A549 (cell line): ENCODE results near the gene PDHA2. TPM values are rescaled to one million over a fixed set of nuclear protein-coding genes. Genes with fewer than 3 reads are reported as not detected.

Experiments used
- ATAC-seq, 2 experiments: fragments of 200-7000 bp in 1 of 2; fragments of >200 bp in 1 of 2; cut with Nextera tagmentation in 1 of 2; cut with Tn5 transposase in 1 of 2; 3 replicates each; pipeline versions ENCODE4 v1.8.0 to v1.9.1; 2018 to 2020; ENCODE audit warnings: mild to moderate bottlenecking in 1 of 2, moderate library complexity in 1 of 2
- CTCF ChIA-PET: fragments of 300-600 bp; sonication (Branson Sonifier 250); formaldehyde crosslinking; extraction: SDS; loops from one replicate; lab custom pipeline; 2021; ENCODE audit warnings: antibody characterized with exemption, inconsistent platforms; lab: Yijun Ruan, JAX
- POLR2A ChIA-PET: fragments of 350-600 bp; formaldehyde crosslinking; extraction: SDS; loops from one replicate; lab custom pipeline; 2021; ENCODE audit warnings: antibody characterized with exemption, inconsistent platforms; lab: Yijun Ruan, JAX
- DNase-seq, 2 experiments: peaks; one replicate each; pipeline versions ENCODE4 v3.0.0 to v3.0.0-alpha.2; 2011 to 2016; ENCODE audit warnings: low read depth in 1 of 2, low spot score in 1 of 2
- FAIRE-seq: peaks from 2 replicates; lab custom pipeline; 2011; peaks lifted over from hg19 to GRCh38; lab: Jason Lieb, UNC
- H3K27ac ChIP-seq, 2 experiments: fragments of >200 bp; sonication (Bioruptor Twin); formaldehyde crosslinking; 3 replicates each; pipeline ENCODE4 v1.5.1; 2016 to 2017
- H3K4me1 ChIP-seq: fragments of >200 bp; sonication (Bioruptor Twin); formaldehyde crosslinking; 3 replicates; pipeline ENCODE4 v1.6.1; 2016
- H3K4me2 ChIP-seq: fragments of >200 bp; sonication (Bioruptor Twin); formaldehyde crosslinking; 3 replicates; pipeline ENCODE4 v1.6.1; 2016
- H3K4me3 ChIP-seq: fragments of >200 bp; sonication (Bioruptor Twin); formaldehyde crosslinking; 3 replicates; pipeline ENCODE4 v1.5.1; 2016
- H3K9me3 ChIP-seq: fragments of >200 bp; sonication (Bioruptor Twin); formaldehyde crosslinking; 3 replicates; pipeline ENCODE4 v1.6.1; 2016
- BHLHE40 ChIP-seq: IDR thresholded peaks from 2 replicates; pipeline ENCODE4 v1.6.1; 2012; ENCODE audit warnings: low read depth, low read length, inconsistent platforms
- CBX8 ChIP-seq: fragments of 200-600 bp; sonication (generic); IDR thresholded peaks from 2 replicates; pipeline ENCODE4 v1.6.1; 2016
- CHD2 ChIP-seq: fragments of 150-350 bp; IDR thresholded peaks from 2 replicates; pipeline ENCODE4 v1.6.1; 2014; ENCODE audit warnings: low read length; ENCODE audit not compliant: partially characterized antibody
- CHD4 ChIP-seq: fragments of 200-600 bp; sonication (generic); IDR thresholded peaks from 2 replicates; pipeline ENCODE4 v1.6.1; 2016; ENCODE audit warnings: antibody characterized with exemption, mild to moderate bottlenecking, borderline replicate concordance
- EHMT2 ChIP-seq: fragments of 200-600 bp; sonication (generic); IDR thresholded peaks from 2 replicates; pipeline ENCODE4 v1.6.1; 2016; ENCODE audit warnings: antibody characterized with exemption, low read depth, mild to moderate bottlenecking, moderate library complexity
- ELK1 ChIP-seq: fragments of 150-350 bp; IDR thresholded peaks from 2 replicates; pipeline ENCODE4 v1.6.1; 2014; ENCODE audit warnings: low read depth, mild to moderate bottlenecking, low read length
- EP300 ChIP-seq, 2 experiments: fragments of >200 bp; sonication (Bioruptor Twin); formaldehyde crosslinking; IDR thresholded peaks; 2 replicates in 1 of 2; 3 replicates in 1 of 2; pipeline ENCODE4 v1.6.1; 2016 to 2017
- FOSB ChIP-seq: fragments of 250-450 bp; sonication (Bioruptor Pico); IDR thresholded peaks from 2 replicates; pipeline ENCODE4 v1.5.0; 2020; ENCODE audit warnings: mild to moderate bottlenecking, moderate library complexity
- FOSL2 ChIP-seq, 2 experiments: fragments of 450-650 bp in 1 of 2; fragments of >200 bp in 1 of 2; sonication (Bioruptor Twin) in 1 of 2; formaldehyde crosslinking; IDR thresholded peaks; 2 replicates each; pipeline versions ENCODE4 v1.5.0 to v1.6.1; 2016 to 2020; ENCODE audit warnings: mild to moderate bottlenecking in 1 of 2, moderate library complexity in 1 of 2
- FOXS1 ChIP-seq: fragments of 250-450 bp; sonication (Bioruptor Pico); IDR thresholded peaks from 2 replicates; pipeline ENCODE4 v1.5.0; 2020; ENCODE audit warnings: mild to moderate bottlenecking, moderate library complexity
- HDAC2 ChIP-seq: fragments of 200-600 bp; sonication (generic); IDR thresholded peaks from 2 replicates; pipeline ENCODE4 v1.6.1; 2016
- HEYL ChIP-seq: fragments of 250-450 bp; sonication (Bioruptor Pico); IDR thresholded peaks from 2 replicates; pipeline ENCODE4 v1.8.0; 2021; ENCODE audit warnings: mild to moderate bottlenecking, moderate library complexity
- HMGXB4 ChIP-seq: fragments of 250-450 bp; sonication (Bioruptor Pico); IDR thresholded peaks from 2 replicates; pipeline ENCODE4 v1.5.0; 2021; ENCODE audit warnings: mild to moderate bottlenecking, moderate library complexity, borderline replicate concordance
- HOXB5 ChIP-seq: fragments of 250-450 bp; sonication (Bioruptor Pico); IDR thresholded peaks from 2 replicates; pipeline ENCODE4 v1.5.0; 2020; ENCODE audit warnings: mild to moderate bottlenecking, moderate library complexity
- JUNB ChIP-seq: fragments of >200 bp; sonication (Bioruptor Twin); formaldehyde crosslinking; IDR thresholded peaks from 2 replicates; pipeline ENCODE4 v1.6.1; 2016
- KDM5A ChIP-seq: fragments of 200-600 bp; sonication (generic); IDR thresholded peaks from 2 replicates; pipeline ENCODE4 v1.6.1; 2016; ENCODE audit warnings: antibody characterized with exemption, mild to moderate bottlenecking
- MAFK ChIP-seq: fragments of 450-650 bp; IDR thresholded peaks from 2 replicates; pipeline ENCODE4 v1.6.1; 2014; ENCODE audit not compliant: partially characterized antibody
- MAZ ChIP-seq: fragments of 150-350 bp; IDR thresholded peaks from 2 replicates; pipeline ENCODE4 v1.6.1; 2014; ENCODE audit warnings: antibody characterized with exemption, low read depth, low read length, borderline replicate concordance
- MYC ChIP-seq: IDR thresholded peaks from 2 replicates; pipeline ENCODE4 v1.6.1; 2012; ENCODE audit warnings: mild to moderate bottlenecking, inconsistent platforms, low read length, improper control_type of control experiment, borderline replicate concordance
- NFE2L2 ChIP-seq: fragments of 150-350 bp; conservative IDR thresholded peaks from 2 replicates; pipeline ENCODE4 v1.6.1; 2014; ENCODE audit warnings: low read length
- NPAS2 ChIP-seq: fragments of 250-450 bp; sonication (Bioruptor Pico); IDR thresholded peaks from 2 replicates; pipeline ENCODE4 v1.8.0; 2022; ENCODE audit warnings: mild to moderate bottlenecking, moderate library complexity, borderline replicate concordance
- NR3C1 ChIP-seq: fragments of >200 bp; sonication (Bioruptor Twin); formaldehyde crosslinking; IDR thresholded peaks from 3 replicates; pipeline ENCODE4 v1.6.1; 2017
- PBX3 ChIP-seq: IDR thresholded peaks from 2 replicates; pipeline ENCODE4 v1.6.1; 2012
- PHF8 ChIP-seq: fragments of 200-600 bp; sonication (generic); IDR thresholded peaks from 2 replicates; pipeline ENCODE4 v1.6.1; 2016; ENCODE audit warnings: low read depth, mild to moderate bottlenecking, antibody characterized with exemption, moderate library complexity, borderline replicate concordance
- POLR2A ChIP-seq: IDR thresholded peaks from 2 replicates; pipeline ENCODE4 v1.6.1; 2012; ENCODE audit warnings: mild to moderate bottlenecking, low read length
- POLR2AphosphoS2 ChIP-seq: conservative IDR thresholded peaks from 2 replicates; pipeline ENCODE4 v1.6.1; 2012; ENCODE audit warnings: low read length, improper control_type of control experiment, inconsistent platforms
- RAD21 ChIP-seq, 2 experiments: fragments of >200 bp in 1 of 2; sonication (Bioruptor Twin) in 1 of 2; formaldehyde crosslinking in 1 of 2; IDR thresholded peaks in 1 of 2; conservative IDR thresholded peaks in 1 of 2; 2 replicates in 1 of 2; 3 replicates in 1 of 2; pipeline ENCODE4 v1.6.1; 2012 to 2018; ENCODE audit warnings: inconsistent platforms in 1 of 2
- RARB ChIP-seq: fragments of 250-450 bp; sonication (Bioruptor Pico); IDR thresholded peaks from 2 replicates; pipeline ENCODE4 v1.8.0; 2021; ENCODE audit warnings: mild to moderate bottlenecking, moderate library complexity
- SMC3 ChIP-seq: fragments of >200 bp; sonication (Bioruptor Twin); formaldehyde crosslinking; IDR thresholded peaks from 3 replicates; pipeline ENCODE4 v1.6.1; 2018; ENCODE audit warnings: inconsistent platforms
- USF2 ChIP-seq: fragments of 450-650 bp; IDR thresholded peaks from 2 replicates; pipeline ENCODE4 v1.6.1; 2014; ENCODE audit warnings: antibody characterized with exemption
- ZC3H11A ChIP-seq: fragments of 450-650 bp; IDR thresholded peaks from 2 replicates; pipeline ENCODE4 v1.6.1; 2014; ENCODE audit warnings: antibody characterized with exemption, mild to moderate bottlenecking
- WGBS: methylation state at CpG from one replicate; pipeline ENCODE4 v1.1.6; 2017; ENCODE audit errors: missing lambda C conversion rate; 5-methylcytosine and 5-hydroxymethylcytosine counted together
- polyA plus RNA-seq, 4 experiments: library from polyadenylated mRNA; depleted of rRNA in 3 of 4; stranded (reverse); fragments of >200 nt; fragmentation: RNase III in 1 of 4; extraction: RNeasy Plus Mini Kit Qiagen cat#74134 plus additional on column Dnase treatment in 1 of 4; gene quantifications; 2 replicates in 3 of 4; 3 replicates in 1 of 4; pipeline ENCODE4 v1.2.3, GENCODE V29; 2011 to 2017
- TF ChIP-seq, protein P1 (sequence below): fragments of >200 bp; sonication (Bioruptor Twin); formaldehyde crosslinking; IDR thresholded peaks from 2 replicates; pipeline ENCODE4 v1.6.1; 2016

The PDHA2 gene
- polyA plus RNA-seq, 2 of the 4 experiments (the other 2 are of a cell fraction), result not detected

DNA sequence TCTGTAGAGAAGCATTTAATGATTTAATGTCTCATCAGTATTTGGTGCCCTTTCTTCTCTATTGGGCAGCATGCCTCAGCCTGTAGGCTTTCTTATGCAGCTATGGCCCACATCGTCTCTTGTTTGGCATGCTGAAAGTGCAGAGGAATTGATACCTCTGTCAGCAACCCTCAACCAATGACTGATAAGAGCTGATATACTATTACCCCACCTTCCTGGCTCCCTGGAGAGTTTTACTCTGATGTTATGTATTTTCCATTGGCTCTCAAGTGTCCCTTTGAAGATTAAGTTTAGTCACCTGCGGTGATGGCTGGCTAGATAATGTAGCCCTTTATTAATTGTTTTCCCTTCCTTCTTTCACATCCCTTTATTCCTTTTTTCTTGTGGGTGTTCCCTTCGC lies 41.2 kb upstream of the PDHA2 start:
- ChIA-PET CTCF (no interaction called here), POLR2A (no interaction called here)
- DNase-seq (no peak), FAIRE-seq (no peak), ATAC-seq (no peak)
- H3K4me3 ChIP-seq, result no peak overlapping the region
- WGBS, result 60% methylated on average over 3 of the region's 3 CpGs
- H3K4me1 ChIP-seq, result no peaks in the 10 kb centered on the region
- no peak overlapping the region for H3K27ac ChIP-seq
- no peak overlapping the region for H3K4me2 ChIP-seq
- H3K9me3 ChIP-seq, result no peaks in the 10 kb centered on the region
- TF ChIP-seq CBX8, result no peak
- no peak for TF ChIP-seq POLR2A
- no peak for TF ChIP-seq MAZ
- TF ChIP-seq ZC3H11A, result no peak
- TF ChIP-seq FOXS1 (CRISPR knock-in tag), result no peak
- no peak for TF ChIP-seq SMC3
- TF ChIP-seq HOXB5 (CRISPR knock-in tag), result no peak
- TF ChIP-seq EHMT2, result no peak
- no peak for TF ChIP-seq ELK1
- no peak for TF ChIP-seq POLR2AphosphoS2
- no peak for TF ChIP-seq CHD4
- TF ChIP-seq RAD21 (conservative IDR thresholded peaks at IDR 0.05 in 1 of 2, IDR thresholded peaks at IDR 0.05 in 1 of 2), result no peak
- no peak for TF ChIP-seq HDAC2
- TF ChIP-seq BHLHE40, result no peak

DNA sequence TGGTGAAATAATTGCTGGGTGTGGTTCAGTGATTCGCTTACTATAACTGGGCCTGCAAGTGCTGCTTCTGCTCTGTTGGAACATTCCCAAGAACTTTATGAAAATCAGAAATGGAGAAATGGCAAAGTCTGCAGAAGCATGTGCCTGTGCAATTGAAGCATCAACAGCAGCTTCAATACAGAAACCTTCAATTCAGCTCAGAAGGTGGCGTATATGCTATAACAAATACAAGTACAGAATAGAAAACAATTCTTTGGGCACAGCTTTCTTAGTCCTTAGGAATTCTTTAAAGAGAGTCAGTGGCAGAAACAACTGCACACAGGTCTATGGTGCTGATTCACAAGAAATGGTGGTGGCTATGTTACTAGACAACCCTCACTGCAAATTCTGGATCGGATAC lies 18.0 kb upstream of the PDHA2 start:
- 36% methylated on average over 3 of the region's 3 CpGs for WGBS
- no peak overlapping the region for H3K27ac ChIP-seq
- no peaks in the 10 kb centered on the region for H3K9me3 ChIP-seq
- TF ChIP-seq NPAS2, result no peak
- TF ChIP-seq EHMT2, result no peak
- TF ChIP-seq HEYL (CRISPR knock-in tag), result no peak
- TF ChIP-seq USF2, result no peak
- TF ChIP-seq, protein P1, sequence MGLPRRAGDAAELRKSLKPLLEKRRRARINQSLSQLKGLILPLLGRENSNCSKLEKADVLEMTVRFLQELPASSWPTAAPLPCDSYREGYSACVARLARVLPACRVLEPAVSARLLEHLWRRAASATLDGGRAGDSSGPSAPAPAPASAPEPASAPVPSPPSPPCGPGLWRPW, result no peak
- ChIA-PET POLR2A (no interaction called here), CTCF (no interaction called here)
- no peak overlapping the region for H3K4me3 ChIP-seq
- DNase-seq, result no peak
- no peak for ATAC-seq
- no peak overlapping the region for H3K4me2 ChIP-seq
- no peaks in the 10 kb centered on the region for H3K4me1 ChIP-seq
- FAIRE-seq, result no peak

DNA sequence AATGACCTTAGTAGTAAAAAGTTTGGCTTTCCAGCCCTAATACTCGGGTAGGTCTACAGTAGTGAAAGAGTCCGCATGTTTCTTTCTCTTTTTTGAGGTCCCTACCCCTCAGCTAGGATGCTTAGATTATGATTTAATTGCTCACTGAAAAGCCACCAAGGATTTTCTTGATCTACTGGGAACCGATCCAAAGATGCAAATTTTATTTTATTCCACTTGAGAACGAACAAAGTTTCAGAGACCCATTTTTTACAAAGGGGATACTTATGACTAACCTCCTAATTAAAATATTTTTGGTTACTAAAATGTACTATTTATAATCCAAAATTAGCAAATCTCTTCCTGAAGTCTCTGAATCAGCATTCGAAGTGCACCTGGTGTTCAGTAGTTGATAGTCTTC lies 14.3 kb upstream of the PDHA2 start:
- Histone ChIP-seq H3K4me3 (no peak overlapping the region), H3K4me1 (no peaks in the 10 kb centered on the region), H3K27ac (no peak overlapping the region), H3K9me3 (no peaks in the 10 kb centered on the region), H3K4me2 (no peak overlapping the region)
- ChIA-PET CTCF (no interaction called here), POLR2A (no interaction called here)
- no peak for FAIRE-seq
- TF ChIP-seq PBX3 (no peak), CHD4 (no peak), PHF8 (no peak), EHMT2 (no peak), RARB (CRISPR knock-in tag) (no peak), JUNB (no peak), KDM5A (no peak), MYC (no peak), EP300 (IDR thresholded peaks at IDR 0.05) (no peak), SMC3 (no peak), FOSB (CRISPR knock-in tag) (no peak), NFE2L2 (no peak), HDAC2 (no peak), FOXS1 (CRISPR knock-in tag) (no peak), MAFK (no peak), MAZ (no peak), CHD2 (no peak), FOSL2 (IDR thresholded peaks at IDR 0.05) (no peak), FOSL2 (CRISPR knock-in tag; IDR thresholded peaks at IDR 0.05) (no peak), HMGXB4 (CRISPR knock-in tag) (no peak), NR3C1 (no peak)
- no peak for DNase-seq
- WGBS, result 20% methylated on average over 5 of the region's 5 CpGs
- no peak for ATAC-seq
